DMS 273 (cell line): ENCODE measurements around the gene AP1B1.
A peak's percentile ranks its signal among the peaks of the same experiment; 100 is the strongest.
"Not testable (repeated sequence)": the region's sequence is repeated elsewhere in the genome, so short reads cannot be mapped to it uniquely, and the experiment has no call there.

Source experiments
- DNase-seq: peaks from one replicate; lab custom pipeline; 2025; ENCODE audit not compliant: unreplicated experiment; lab: John Stamatoyannopoulos, UW

The AP1B1 gene

DNA sequence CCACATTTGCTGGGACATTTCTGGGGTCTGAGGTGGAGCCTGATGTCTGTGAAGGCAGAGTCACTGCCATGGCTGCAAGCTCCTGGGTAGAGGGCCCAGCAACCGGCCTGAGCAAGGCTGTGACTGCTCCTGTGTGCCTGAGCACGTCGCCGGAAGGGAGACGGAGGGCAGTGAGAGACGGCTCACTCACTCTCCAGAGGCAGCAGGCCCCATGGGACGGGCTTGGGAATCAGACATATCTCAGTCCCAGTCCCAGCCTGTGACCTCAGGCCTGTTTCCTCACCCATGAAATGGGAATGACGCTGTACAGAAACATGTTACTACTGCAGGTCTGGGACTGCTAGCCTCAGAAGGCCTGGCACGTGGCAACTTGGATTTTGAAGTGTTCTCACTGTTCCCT is 36.5 kb downstream of the AP1B1 start:
- no peak for DNase-seq

DNA sequence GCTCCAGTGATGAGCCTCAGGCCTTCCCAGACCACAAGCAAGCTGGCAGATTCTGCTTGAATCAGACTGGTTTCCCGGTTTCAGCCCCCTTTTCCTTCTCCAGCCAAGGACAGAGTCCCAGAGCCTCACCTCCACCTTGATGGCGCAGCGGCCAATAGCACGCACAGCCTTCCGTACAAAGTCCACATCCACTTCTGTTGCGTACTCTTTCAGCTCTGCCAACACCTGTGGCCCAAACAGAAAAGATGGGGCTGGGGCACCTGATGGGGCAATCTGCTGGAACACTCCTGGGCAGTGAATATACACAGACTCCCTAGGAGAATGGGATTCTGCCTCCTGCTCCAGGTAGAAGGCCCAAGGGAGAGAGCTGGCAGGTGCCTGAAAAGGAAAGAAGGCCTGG is 37.3 kb downstream of the AP1B1 start:
- no peak for DNase-seq

GRCh38 chr22:29348956-29349355 is 39.4 kb downstream of the AP1B1 start:
- no peak for DNase-seq

- peak; percentile 10 for DNase-seq
These were observed 40.3 kb downstream of the AP1B1 start for GRCh38 chr22:29348041-29348440.

DNA sequence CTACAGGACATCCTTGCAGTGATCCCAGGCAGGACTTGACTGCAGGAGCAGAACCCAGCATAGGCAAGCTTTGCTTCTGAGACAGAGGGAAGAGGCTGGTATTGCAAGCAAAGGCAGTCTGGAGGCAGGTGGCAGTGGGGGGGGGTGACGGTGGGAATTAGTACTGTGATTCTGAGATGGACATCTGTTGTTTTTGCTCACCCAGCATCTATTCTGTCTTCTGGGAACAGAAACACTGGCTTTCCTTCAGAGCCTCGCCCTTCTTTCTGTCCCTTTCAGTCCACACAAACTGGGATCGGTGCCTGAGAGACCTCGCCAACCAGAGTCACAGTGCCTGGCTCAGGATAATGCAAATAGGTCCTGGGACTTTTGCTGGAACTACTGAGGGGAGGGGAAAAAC is 41.7 kb downstream of the AP1B1 start:
- peak; percentile 92 for DNase-seq

- DNase-seq, result peak; percentile 54
These were observed 42.4 kb downstream of the AP1B1 start for GRCh38 chr22:29345932-29346331.

DNA sequence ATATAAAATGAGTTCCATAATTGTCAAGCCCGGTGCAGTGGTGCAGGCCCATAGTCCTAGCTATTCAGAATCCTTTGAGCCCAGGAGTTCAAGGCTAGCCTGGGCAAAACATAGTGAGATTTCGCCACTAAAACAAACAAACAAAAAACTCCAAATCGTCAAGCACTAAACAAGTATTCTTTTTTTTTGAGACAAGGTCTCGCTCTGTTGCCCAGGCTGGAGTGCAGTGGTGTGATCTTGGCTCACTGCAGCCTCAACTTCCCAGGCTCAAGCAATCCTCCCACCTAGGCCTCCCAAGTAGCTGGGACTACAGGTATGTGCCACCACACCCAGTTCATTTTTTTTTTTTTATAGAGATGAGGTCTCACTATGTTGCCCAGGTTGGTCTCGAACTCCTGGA is 43.5 kb downstream of the AP1B1 start:
- not testable (repeated sequence) for DNase-seq

GRCh38 chr22:29344137-29344536 is 44.2 kb downstream of the AP1B1 start:
- peak; percentile 93 for DNase-seq

DNA sequence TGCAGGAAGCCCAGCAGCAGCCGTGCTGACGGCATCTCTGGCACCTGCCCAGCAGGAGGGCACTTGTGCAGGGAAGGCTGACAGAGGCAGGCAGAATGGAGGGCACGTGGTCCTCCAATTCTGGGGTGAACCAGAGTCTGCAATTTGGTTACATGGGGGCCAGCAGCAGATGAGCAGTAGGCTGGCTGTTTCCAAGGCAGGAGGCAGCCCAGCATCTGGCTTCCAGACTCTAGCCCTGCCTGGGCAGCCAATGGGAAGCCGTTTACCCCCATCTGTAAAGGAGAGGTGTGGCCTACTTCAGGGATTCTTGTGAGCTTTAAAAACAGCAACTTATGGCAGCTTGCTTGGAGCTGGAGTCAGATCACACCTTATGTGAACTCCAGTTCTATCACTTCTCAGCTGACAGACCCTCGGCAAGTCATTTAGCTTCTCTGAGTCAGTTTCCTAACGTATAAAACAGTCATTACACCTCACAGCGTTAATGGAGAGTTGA is 45.0 kb downstream of the AP1B1 start:
- DNase-seq, result peak; percentile 97

GRCh38 chr22:29342577-29343312 is 45.6 kb downstream of the AP1B1 start:
- peak; percentile 74 for DNase-seq

- DNase-seq, result no peak
These were observed 46.2 kb downstream of the AP1B1 start for GRCh38 chr22:29342177-29342576.

DNA sequence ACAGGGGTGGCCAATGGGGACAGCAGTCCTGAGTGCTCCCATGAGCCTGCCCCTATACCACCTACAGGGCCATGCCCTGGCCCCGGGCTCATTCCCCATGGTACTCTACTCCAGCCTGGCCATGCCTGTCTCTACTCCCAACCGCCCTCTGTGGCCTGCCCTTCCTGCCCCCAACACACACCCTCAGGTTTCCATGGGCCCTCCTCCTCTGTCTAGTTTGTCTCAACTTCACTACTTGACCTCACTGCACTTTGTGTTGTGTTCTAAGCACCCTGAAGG is 46.6 kb downstream of the AP1B1 start:
- no peak for DNase-seq

DNA sequence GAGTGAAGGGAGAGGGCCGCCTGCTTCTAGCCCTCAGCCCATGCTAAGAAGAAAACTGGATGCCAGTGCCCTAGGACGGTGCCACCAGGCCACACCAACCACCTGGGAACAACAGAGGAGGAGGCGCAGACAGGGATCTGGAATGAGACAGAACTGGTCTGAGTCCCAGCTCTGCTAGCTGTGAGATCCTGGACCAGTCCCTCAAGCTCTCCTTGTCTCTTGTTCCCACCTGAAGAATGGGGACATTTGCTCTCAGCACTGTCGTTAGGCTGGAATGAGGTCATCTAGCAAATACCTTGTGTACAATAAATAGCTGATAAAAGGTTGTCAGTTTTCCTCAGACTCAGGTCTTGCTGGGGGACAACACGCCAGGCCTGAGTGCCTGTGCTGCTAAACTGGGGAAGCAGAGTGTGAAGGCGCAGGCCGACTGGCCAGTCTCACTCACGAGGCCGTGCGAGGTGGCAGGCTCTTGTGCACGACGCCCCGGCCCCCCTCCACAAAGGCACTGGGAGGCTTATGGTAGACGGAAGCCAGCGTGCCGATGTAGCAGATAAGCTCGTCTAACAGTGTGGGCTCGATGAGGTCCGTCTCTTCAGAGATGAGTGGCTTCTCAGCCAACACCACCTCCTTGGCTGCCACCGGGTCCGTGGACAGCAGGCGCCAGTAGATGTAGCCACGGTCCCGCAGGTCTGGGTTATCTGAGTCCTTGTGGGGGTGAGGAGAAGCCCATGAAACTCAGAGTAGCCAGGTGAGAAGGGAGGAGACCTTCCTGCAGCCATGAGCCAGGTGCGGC is 47.1 kb downstream of the AP1B1 start:
- DNase-seq, result no peak

GRCh38 chr22:29340566-29340965 is 47.8 kb downstream of the AP1B1 start:
- DNase-seq, result no peak

- DNase-seq, result no peak
These were observed 48.8 kb downstream of the AP1B1 start for GRCh38 chr22:29339381-29340235.

GRCh38 chr22:29338398-29338797 is 50.0 kb downstream of the AP1B1 start:
- no peak for DNase-seq

DNA sequence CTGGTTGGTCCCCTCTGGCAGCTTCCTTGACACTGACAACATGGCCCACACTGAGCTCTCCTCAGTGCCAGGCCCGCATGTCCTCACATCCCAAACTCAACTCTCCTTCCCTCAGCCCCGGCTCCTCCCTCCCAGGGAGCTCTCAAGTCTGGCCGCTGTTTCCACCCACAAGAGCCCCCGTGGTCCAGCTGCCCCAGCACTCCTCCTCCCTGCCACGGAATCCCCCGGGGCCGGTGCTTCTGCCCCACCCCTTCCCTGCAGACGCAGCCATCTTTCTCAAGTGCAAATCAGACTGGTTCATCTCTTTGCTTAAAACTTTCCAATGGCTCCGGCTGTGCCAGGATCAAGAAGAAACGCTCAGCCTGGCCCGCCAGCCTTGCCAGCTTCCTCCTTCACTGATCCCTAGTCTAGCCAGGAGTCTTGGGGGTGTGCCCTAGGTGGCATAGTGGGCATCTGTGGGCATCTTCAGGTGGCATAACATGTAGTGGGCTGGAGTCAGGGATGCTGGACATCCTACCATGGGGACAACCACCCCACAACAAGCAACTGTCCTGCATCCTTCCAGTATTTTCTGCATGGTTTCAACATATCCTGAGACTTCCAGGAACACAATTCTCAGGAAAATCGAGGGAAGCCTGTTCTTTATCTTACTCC is 50.6 kb downstream of the AP1B1 start:
- peak; percentile 16 for DNase-seq

- no peak for DNase-seq
These were observed 51.4 kb downstream of the AP1B1 start for GRCh38 chr22:29336751-29337490.

DNA sequence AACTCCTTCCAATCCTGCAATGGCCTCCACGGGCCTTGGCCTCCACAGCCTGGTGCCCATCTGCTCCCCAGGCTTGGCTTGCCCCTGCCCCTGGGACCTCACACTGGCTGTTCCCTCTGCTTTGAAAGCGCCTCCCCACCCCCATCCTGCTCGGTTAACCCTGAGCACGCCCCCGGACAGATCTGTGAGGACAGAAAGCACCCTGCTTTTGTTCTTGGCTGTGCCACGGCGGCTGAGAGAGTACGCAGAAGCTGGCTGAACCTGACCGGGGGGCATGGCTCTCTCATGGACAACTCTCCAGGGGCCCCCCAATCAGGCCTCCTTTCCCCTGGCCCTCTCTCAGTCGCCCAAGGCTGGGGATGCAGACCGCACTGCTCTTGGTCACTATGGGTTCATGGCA is 52.7 kb downstream of the AP1B1 start:
- DNase-seq, result no peak

GRCh38 chr22:29334696-29335344 is 53.5 kb downstream of the AP1B1 start:
- DNase-seq, result peak; percentile 8
